HepG2 (cell line): ENCODE results near the gene PARP15.
"Not testable (repeated sequence)": the region's sequence is repeated elsewhere in the genome, so short reads cannot be mapped to it uniquely, and the experiment has no call there.

Experiments
- EED ChIP-seq: sonication (generic); formaldehyde crosslinking; IDR thresholded peaks from 2 replicates; pipeline ENCODE4 v1.5.0; 2020; ENCODE audit warnings: mild to moderate bottlenecking, missing genetic modification reagents
- ELF1 ChIP-seq: sonication (generic); formaldehyde crosslinking; IDR thresholded peaks from 2 replicates; pipeline ENCODE4 v1.4.0; 2020; ENCODE audit warnings: missing genetic modification reagents
- EP300 ChIP-seq, 3 experiments: sonication (generic) in 1 of 3; formaldehyde crosslinking in 1 of 3; IDR thresholded peaks; 2 replicates each; pipeline versions ENCODE4 v1.5.1 to v1.6.1; 2011 to 2020; ENCODE audit warnings: low read depth in 2 of 3, low read length in 2 of 3, borderline replicate concordance in 1 of 3, improper control_type of control experiment in 1 of 3, mild to moderate bottlenecking in 1 of 3, missing genetic modification reagents in 1 of 3, moderate library complexity in 1 of 3
- HNF4G ChIP-seq, 2 experiments: sonication (generic) in 1 of 2; formaldehyde crosslinking in 1 of 2; IDR thresholded peaks; 2 replicates each; pipeline versions ENCODE4 v1.4.0 to v1.6.1; 2011 to 2020; ENCODE audit warnings: borderline replicate concordance in 2 of 2, low read depth in 2 of 2, mild to moderate bottlenecking in 2 of 2, low read length in 1 of 2, missing genetic modification reagents in 1 of 2, moderate library complexity in 1 of 2
- KLF13 ChIP-seq: sonication (generic); formaldehyde crosslinking; IDR thresholded peaks from 2 replicates; pipeline ENCODE4 v1.4.0; 2020; ENCODE audit warnings: mild to moderate bottlenecking, missing genetic modification reagents
- MED1 ChIP-seq: sonication (generic); formaldehyde crosslinking; IDR thresholded peaks from 2 replicates; pipeline ENCODE4 v1.4.0; 2020; ENCODE audit warnings: missing genetic modification reagents
- SP4 ChIP-seq: sonication (generic); formaldehyde crosslinking; IDR thresholded peaks from 2 replicates; pipeline ENCODE4 v1.8.1; 2023; ENCODE audit warnings: mild to moderate bottlenecking, missing genetic modification reagents
- TAF1 ChIP-seq: sonication (generic); formaldehyde crosslinking; IDR thresholded peaks from 2 replicates; pipeline ENCODE4 v1.4.0; 2020; ENCODE audit warnings: missing genetic modification reagents
- ZBED4 ChIP-seq: sonication (generic); formaldehyde crosslinking; IDR thresholded peaks from 2 replicates; pipeline ENCODE4 v1.4.0; 2020; ENCODE audit warnings: missing genetic modification reagents, borderline replicate concordance
- TF ChIP-seq, protein P1 (sequence below): sonication (generic); formaldehyde crosslinking; IDR thresholded peaks from 2 replicates; pipeline ENCODE4 v1.4.0; 2020; ENCODE audit warnings: low read depth, missing genetic modification reagents

DNA sequence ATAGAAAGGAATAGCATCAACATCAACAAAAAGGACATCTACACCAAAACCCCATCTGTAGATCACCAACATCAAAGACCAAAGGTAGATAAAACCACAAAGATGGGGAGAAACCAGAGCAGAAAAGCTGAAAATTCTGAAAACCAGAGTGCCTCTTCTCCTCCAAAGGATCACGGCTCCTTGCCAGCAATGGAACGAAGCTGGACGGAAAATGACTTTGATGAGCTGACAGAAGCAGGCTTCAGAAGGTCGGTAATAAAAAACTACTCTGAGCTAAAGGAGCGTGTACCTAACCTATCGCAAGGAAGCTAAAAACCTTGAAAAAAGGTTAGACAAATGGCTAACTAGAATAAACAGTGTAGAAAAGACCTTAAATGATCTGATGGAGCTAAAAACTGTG lies 74.5 kb downstream of the PARP15 start:
- TF ChIP-seq, protein P1, sequence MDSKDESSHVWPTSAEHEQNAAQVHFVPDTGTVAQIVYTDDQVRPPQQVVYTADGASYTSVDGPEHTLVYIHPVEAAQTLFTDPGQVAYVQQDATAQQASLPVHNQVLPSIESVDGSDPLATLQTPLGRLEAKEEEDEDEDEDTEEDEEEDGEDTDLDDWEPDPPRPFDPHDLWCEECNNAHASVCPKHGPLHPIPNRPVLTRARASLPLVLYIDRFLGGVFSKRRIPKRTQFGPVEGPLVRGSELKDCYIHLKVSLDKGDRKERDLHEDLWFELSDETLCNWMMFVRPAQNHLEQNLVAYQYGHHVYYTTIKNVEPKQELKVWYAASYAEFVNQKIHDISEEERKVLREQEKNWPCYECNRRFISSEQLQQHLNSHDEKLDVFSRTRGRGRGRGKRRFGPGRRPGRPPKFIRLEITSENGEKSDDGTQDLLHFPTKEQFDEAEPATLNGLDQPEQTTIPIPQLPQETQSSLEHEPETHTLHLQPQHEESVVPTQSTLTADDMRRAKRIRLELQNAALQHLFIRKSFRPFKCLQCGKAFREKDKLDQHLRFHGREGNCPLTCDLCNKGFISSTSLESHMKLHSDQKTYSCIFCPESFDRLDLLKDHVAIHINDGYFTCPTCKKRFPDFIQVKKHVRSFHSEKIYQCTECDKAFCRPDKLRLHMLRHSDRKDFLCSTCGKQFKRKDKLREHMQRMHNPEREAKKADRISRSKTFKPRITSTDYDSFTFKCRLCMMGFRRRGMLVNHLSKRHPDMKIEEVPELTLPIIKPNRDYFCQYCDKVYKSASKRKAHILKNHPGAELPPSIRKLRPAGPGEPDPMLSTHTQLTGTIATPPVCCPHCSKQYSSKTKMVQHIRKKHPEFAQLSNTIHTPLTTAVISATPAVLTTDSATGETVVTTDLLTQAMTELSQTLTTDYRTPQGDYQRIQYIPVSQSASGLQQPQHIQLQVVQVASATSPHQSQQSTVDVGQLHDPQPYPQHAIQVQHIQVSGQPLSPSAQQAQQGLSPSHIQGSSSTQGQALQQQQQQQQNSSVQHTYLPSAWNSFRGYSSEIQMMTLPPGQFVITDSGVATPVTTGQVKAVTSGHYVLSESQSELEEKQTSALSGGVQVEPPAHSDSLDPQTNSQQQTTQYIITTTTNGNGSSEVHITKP = not testable (repeated sequence)
- not testable (repeated sequence) for TF ChIP-seq MED1 (CRISPR knock-in tag); HNF4G (IDR thresholded peaks at IDR 0.05; ENCODE audit: borderline replicate concordance, low read depth, low read length); HNF4G (CRISPR knock-in tag; IDR thresholded peaks at IDR 0.05; ENCODE audit: borderline replicate concordance, low read depth); ELF1 (CRISPR knock-in tag); EED (CRISPR knock-in tag); EP300 (IDR thresholded peaks at IDR 0.05; ENCODE audit: low read depth in 2 of 2, low read length in 2 of 2); EP300 (CRISPR knock-in tag; IDR thresholded peaks at IDR 0.05; ENCODE audit: borderline replicate concordance); ZBED4 (CRISPR knock-in tag); KLF13 (CRISPR knock-in tag); TAF1; SP4 (CRISPR knock-in tag)
